ENCODE results near the gene LMF1. TPM values are rescaled to one million over a fixed set of nuclear protein-coding genes. Genes with fewer than 3 reads are reported as not detected.

Gene LMF1
- total and polyA plus RNA-seq, 7 experiments from 2014 or later, result 10.6 to 63.1 (median 41.3) TPM

GRCh38 chr16:907361-907760 lies 63.4 kb downstream of the LMF1 start:
- no peak for ATAC-seq

GRCh38 chr16:906296-906695 lies 64.5 kb downstream of the LMF1 start:
- Mint-ChIP-seq H3K27ac (no peak overlapping the region), H3K36me3 (peaks cover 10 to 42% (median 21%) of the 10 kb centered on the region in 5 donors), H3K27me3 (no peaks in the 10 kb centered on the region), H3K9me3 (peaks cover 0 to 8% (median 0%) of the 10 kb centered on the region in 11 donors), H3K4me3 (no peak overlapping the region), H3K4me1 (peaks cover 0 to 9% (median 0%) of the 10 kb centered on the region in 7 donors)
- Histone ChIP-seq H3K27me3 (ENCODE audit: control insufficient read depth in 2 of 2, insufficient read depth in 2 of 2, low read length in 2 of 2) (no peaks in the 10 kb centered on the region), H3K9me3 (ENCODE audit: control insufficient read depth in 2 of 3, low read length in 3 of 3) (no peaks in the 10 kb centered on the region), H3K4me3 (ENCODE audit: low read length) (no peak overlapping the region), H3K36me3 (ENCODE audit: control insufficient read depth in 2 of 3, insufficient read depth in 3 of 3, low read length in 3 of 3) (peaks cover 0 to 56% (median 0%) of the 10 kb centered on the region in 3 experiments), H3K27ac (ENCODE audit: low read depth, low read length) (no peak overlapping the region), H3K4me1 (ENCODE audit: control insufficient read depth in 2 of 2, insufficient read depth in 2 of 2, low read length in 2 of 2) (no peaks in the 10 kb centered on the region)
- ATAC-seq (no peak), DNase-seq (no peak)
- ChIA-PET POLR2A (no interaction called here), CTCF (interaction anchor here (1.0 to 1.2 kb wide), 2 partner anchors 150 to 155 kb away, joined by 3 read pairs; no protein-coding TSS in a partner anchor)
- intact Hi-C loops (cut with micrococcal nuclease), result no loop called here

More at GRCh38 chr16:907361-907760, 63.4 kb downstream of the LMF1 start:
- H3K36me3 ChIP-seq (ENCODE audit: control insufficient read depth in 2 of 3, insufficient read depth in 3 of 3, low read length in 3 of 3), result peaks cover 0 to 59% (median 0%) of the 10 kb centered on the region in 3 experiments
- H3K27ac Mint-ChIP-seq, result no peak overlapping the region
- H3K27me3 ChIP-seq (ENCODE audit: control insufficient read depth in 2 of 2, insufficient read depth in 2 of 2, low read length in 2 of 2), result no peaks in the 10 kb centered on the region
- ChIA-PET POLR2A (interaction anchor here (0.6 kb wide), 1 partner anchor 9 kb away, joined by 3 read pairs; no protein-coding TSS in a partner anchor), CTCF (no interaction called here)
- H3K4me1 Mint-ChIP-seq, result peaks cover 0 to 9% (median 0%) of the 10 kb centered on the region in 7 donors
- no peak for DNase-seq
- H3K4me3 Mint-ChIP-seq, result no peak overlapping the region
- intact Hi-C loops (cut with micrococcal nuclease), result no loop called here
- H3K27me3 Mint-ChIP-seq, result no peaks in the 10 kb centered on the region
- H3K9me3 ChIP-seq (ENCODE audit: control insufficient read depth in 2 of 3, low read length in 3 of 3), result no peaks in the 10 kb centered on the region
- H3K4me3 ChIP-seq (ENCODE audit: low read length), result no peak overlapping the region
- H3K27ac ChIP-seq (ENCODE audit: low read depth, low read length), result no peak overlapping the region
- no peaks in the 10 kb centered on the region for H3K4me1 ChIP-seq (ENCODE audit: control insufficient read depth in 2 of 2, insufficient read depth in 2 of 2, low read length in 2 of 2)
- H3K9me3 Mint-ChIP-seq, result peaks cover 0 to 8% (median 0%) of the 10 kb centered on the region in 11 donors
- H3K36me3 Mint-ChIP-seq, result peaks cover 10 to 46% (median 22%) of the 10 kb centered on the region in 5 donors

- H3K9me3 Mint-ChIP-seq, result peaks cover 0 to 8% (median 0%) of the 10 kb centered on the region in 11 donors
Measured at GRCh38 chr16:901715-902601, 68.8 kb downstream of the LMF1 start.

GRCh38 chr16:901149-901548 lies 69.6 kb downstream of the LMF1 start:
- ATAC-seq, result no peak
- H3K4me3 Mint-ChIP-seq, result no peak overlapping the region
- Histone ChIP-seq H3K27me3 (ENCODE audit: control insufficient read depth in 2 of 2, insufficient read depth in 2 of 2, low read length in 2 of 2) (no peaks in the 10 kb centered on the region), H3K36me3 (ENCODE audit: control insufficient read depth in 2 of 3, insufficient read depth in 3 of 3, low read length in 3 of 3) (peaks cover 0 to 16% (median 0%) of the 10 kb centered on the region in 3 experiments), H3K27ac (ENCODE audit: low read depth, low read length) (no peak overlapping the region), H3K4me1 (ENCODE audit: control insufficient read depth in 2 of 2, insufficient read depth in 2 of 2, low read length in 2 of 2) (no peaks in the 10 kb centered on the region), H3K9me3 (ENCODE audit: control insufficient read depth in 2 of 3, low read length in 3 of 3) (no peaks in the 10 kb centered on the region), H3K4me3 (ENCODE audit: low read length) (no peak overlapping the region)
- H3K27me3 Mint-ChIP-seq, result no peaks in the 10 kb centered on the region
- peaks cover 4 to 17% (median 8%) of the 10 kb centered on the region in 5 donors for H3K36me3 Mint-ChIP-seq
- intact Hi-C loops (cut with micrococcal nuclease), result no loop called here
- ChIA-PET CTCF (no interaction called here), POLR2A (no interaction called here)
- H3K4me1 Mint-ChIP-seq, result peaks cover 0 to 9% (median 0%) of the 10 kb centered on the region in 7 donors
- no peak overlapping the region for H3K27ac Mint-ChIP-seq
- H3K9me3 Mint-ChIP-seq, result peaks cover 0 to 5% (median 0%) of the 10 kb centered on the region in 11 donors
- no peak for DNase-seq

More at GRCh38 chr16:901715-902601, 68.8 kb downstream of the LMF1 start:
- ChIA-PET POLR2A (no interaction called here), CTCF (no interaction called here)
- DNase-seq (no peak), ATAC-seq (no peak)
- intact Hi-C loops (cut with micrococcal nuclease), result no loop called here
- Mint-ChIP-seq H3K27ac (no peak overlapping the region), H3K4me3 (no peak overlapping the region), H3K27me3 (no peaks in the 10 kb centered on the region), H3K36me3 (peaks cover 4 to 25% (median 14%) of the 10 kb centered on the region in 5 donors), H3K4me1 (peaks cover 0 to 9% (median 0%) of the 10 kb centered on the region in 7 donors)
- Histone ChIP-seq H3K9me3 (ENCODE audit: control insufficient read depth in 2 of 3, low read length in 3 of 3) (no peaks in the 10 kb centered on the region), H3K27ac (ENCODE audit: low read depth, low read length) (no peak overlapping the region), H3K4me1 (ENCODE audit: control insufficient read depth in 2 of 2, insufficient read depth in 2 of 2, low read length in 2 of 2) (no peaks in the 10 kb centered on the region), H3K36me3 (ENCODE audit: control insufficient read depth in 2 of 3, insufficient read depth in 3 of 3, low read length in 3 of 3) (peaks cover 0 to 24% (median 0%) of the 10 kb centered on the region in 3 experiments), H3K4me3 (ENCODE audit: low read length) (no peak overlapping the region), H3K27me3 (ENCODE audit: control insufficient read depth in 2 of 2, insufficient read depth in 2 of 2, low read length in 2 of 2) (no peaks in the 10 kb centered on the region)

- Histone ChIP-seq H3K27me3 (ENCODE audit: control insufficient read depth in 2 of 2, insufficient read depth in 2 of 2, low read length in 2 of 2) (no peaks in the 10 kb centered on the region), H3K4me3 (ENCODE audit: low read length) (no peak overlapping the region), H3K4me1 (ENCODE audit: control insufficient read depth in 2 of 2, insufficient read depth in 2 of 2, low read length in 2 of 2) (no peaks in the 10 kb centered on the region), H3K27ac (ENCODE audit: low read depth, low read length) (no peak overlapping the region), H3K9me3 (ENCODE audit: control insufficient read depth in 2 of 3, low read length in 3 of 3) (no peaks in the 10 kb centered on the region), H3K36me3 (ENCODE audit: control insufficient read depth in 2 of 3, insufficient read depth in 3 of 3, low read length in 3 of 3) (peaks cover 0 to 10% (median 0%) of the 10 kb centered on the region in 3 experiments)
- ATAC-seq, result no peak
- no peak for DNase-seq
- intact Hi-C loops (cut with micrococcal nuclease), result no loop called here
- H3K27me3 Mint-ChIP-seq, result no peaks in the 10 kb centered on the region
- peaks cover 0 to 2% (median 0%) of the 10 kb centered on the region in 11 donors for H3K9me3 Mint-ChIP-seq
- CTCF ChIA-PET, result no interaction called here
- H3K27ac Mint-ChIP-seq, result no peak overlapping the region
- POLR2A ChIA-PET, result no interaction called here
- H3K4me3 Mint-ChIP-seq, result no peak overlapping the region
- peaks cover 0 to 10% (median 2%) of the 10 kb centered on the region in 5 donors for H3K36me3 Mint-ChIP-seq
- peaks cover 0 to 3% (median 0%) of the 10 kb centered on the region in 7 donors for H3K4me1 Mint-ChIP-seq
Measured at GRCh38 chr16:900211-900610, 70.6 kb downstream of the LMF1 start.

- H3K9me3 ChIP-seq (ENCODE audit: control insufficient read depth in 2 of 3, low read length in 3 of 3), result no peaks in the 10 kb centered on the region
- Mint-ChIP-seq H3K27me3 (no peaks in the 10 kb centered on the region), H3K4me1 (no peaks in the 10 kb centered on the region), H3K9me3 (no peaks in the 10 kb centered on the region), H3K4me3 (no peak overlapping the region), H3K36me3 (peaks cover 0 to 8% (median 0%) of the 10 kb centered on the region in 5 donors), H3K27ac (no peak overlapping the region)
- no peaks in the 10 kb centered on the region for H3K4me1 ChIP-seq (ENCODE audit: control insufficient read depth in 2 of 2, insufficient read depth in 2 of 2, low read length in 2 of 2)
- DNase-seq (no peak), ATAC-seq (no peak)
- peaks cover 0 to 8% (median 0%) of the 10 kb centered on the region in 3 experiments for H3K36me3 ChIP-seq (ENCODE audit: control insufficient read depth in 2 of 3, insufficient read depth in 3 of 3, low read length in 3 of 3)
- CTCF ChIA-PET, result no interaction called here
- no peak overlapping the region for H3K27ac ChIP-seq (ENCODE audit: low read depth, low read length)
- POLR2A ChIA-PET, result no interaction called here
- no peaks in the 10 kb centered on the region for H3K27me3 ChIP-seq (ENCODE audit: control insufficient read depth in 2 of 2, insufficient read depth in 2 of 2, low read length in 2 of 2)
- H3K4me3 ChIP-seq (ENCODE audit: low read length), result no peak overlapping the region
- intact Hi-C loops (cut with micrococcal nuclease), result no loop called here
Measured at GRCh38 chr16:899683-900060, 71.1 kb downstream of the LMF1 start.

All from naive thymus-derived CD4-positive, alpha-beta T cell (primary cell).